Measurements from ENCODE around the gene C4B. TPM values are rescaled to one million over a fixed set of nuclear protein-coding genes. Genes with fewer than 3 reads are reported as not detected.

Gene C4B
- total RNA-seq, 1 experiment from 2014 or later, result 8.8 TPM

DNA sequence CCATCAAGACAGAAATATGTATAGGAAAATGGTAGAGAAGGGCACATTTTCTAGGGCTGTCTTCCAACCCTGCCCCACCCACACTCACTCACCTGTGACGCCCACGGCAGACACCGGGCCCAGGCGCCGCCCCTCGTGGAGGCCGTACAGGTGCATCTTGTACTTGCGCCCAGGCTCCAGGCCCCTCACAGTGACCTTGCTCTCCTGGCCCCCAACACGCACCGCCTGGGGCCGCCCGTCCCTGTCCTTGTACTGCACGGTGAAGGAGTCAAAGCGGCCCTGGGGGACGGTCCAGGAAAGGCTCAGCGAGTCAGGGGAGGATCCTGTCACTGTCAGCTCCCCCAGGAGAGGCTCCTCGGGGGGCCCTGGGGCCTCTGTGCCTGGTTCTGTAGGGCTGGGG lies 43.4 kb downstream of the C4B start:
- DNase-seq (ENCODE audit: low read depth, low spot score), result no peak
- Histone ChIP-seq H3K4me3 (ENCODE audit: low read depth in 2 of 2, low read length in 2 of 2) (no peak overlapping the region), H3K9me3 (ENCODE audit: control insufficient read depth, insufficient read depth, low read depth, low read length) (no peaks in the 10 kb centered on the region), H3K27me3 (ENCODE audit: control insufficient read depth, insufficient read depth, low read length) (no peaks in the 10 kb centered on the region), H3K4me1 (ENCODE audit: control insufficient read depth, insufficient read depth, low read length) (no peaks in the 10 kb centered on the region), H3K27ac (ENCODE audit: low read length) (no peak overlapping the region), H3K36me3 (ENCODE audit: control insufficient read depth, insufficient read depth, low read length) (no peaks in the 10 kb centered on the region)
- no TSS peak for BruUV-seq (replicated peaks)
- POLR2A ChIA-PET, result no interaction called here
- intact Hi-C loops (cut with micrococcal nuclease; ENCODE audit: unreplicated experiment), result no loop called here
- ATAC-seq, result no peak
- CTCF ChIA-PET, result interaction anchor here (0.5 kb wide), 1 partner anchor 10 kb away, joined by 3 read pairs; no protein-coding TSS in a partner anchor
- TF ChIP-seq POLR2AphosphoS5 (IDR thresholded peaks at IDR 0.05; ENCODE audit: low read depth, low read length) (no peak), TCF7L2 (IDR thresholded peaks at IDR 0.05; ENCODE audit: low read depth, low read length) (no peak), SIN3A (IDR thresholded peaks at IDR 0.05; ENCODE audit: borderline replicate concordance, insufficient read depth, low read depth, low read length) (no peak)
- TF ChIP-seq, protein P1, sequence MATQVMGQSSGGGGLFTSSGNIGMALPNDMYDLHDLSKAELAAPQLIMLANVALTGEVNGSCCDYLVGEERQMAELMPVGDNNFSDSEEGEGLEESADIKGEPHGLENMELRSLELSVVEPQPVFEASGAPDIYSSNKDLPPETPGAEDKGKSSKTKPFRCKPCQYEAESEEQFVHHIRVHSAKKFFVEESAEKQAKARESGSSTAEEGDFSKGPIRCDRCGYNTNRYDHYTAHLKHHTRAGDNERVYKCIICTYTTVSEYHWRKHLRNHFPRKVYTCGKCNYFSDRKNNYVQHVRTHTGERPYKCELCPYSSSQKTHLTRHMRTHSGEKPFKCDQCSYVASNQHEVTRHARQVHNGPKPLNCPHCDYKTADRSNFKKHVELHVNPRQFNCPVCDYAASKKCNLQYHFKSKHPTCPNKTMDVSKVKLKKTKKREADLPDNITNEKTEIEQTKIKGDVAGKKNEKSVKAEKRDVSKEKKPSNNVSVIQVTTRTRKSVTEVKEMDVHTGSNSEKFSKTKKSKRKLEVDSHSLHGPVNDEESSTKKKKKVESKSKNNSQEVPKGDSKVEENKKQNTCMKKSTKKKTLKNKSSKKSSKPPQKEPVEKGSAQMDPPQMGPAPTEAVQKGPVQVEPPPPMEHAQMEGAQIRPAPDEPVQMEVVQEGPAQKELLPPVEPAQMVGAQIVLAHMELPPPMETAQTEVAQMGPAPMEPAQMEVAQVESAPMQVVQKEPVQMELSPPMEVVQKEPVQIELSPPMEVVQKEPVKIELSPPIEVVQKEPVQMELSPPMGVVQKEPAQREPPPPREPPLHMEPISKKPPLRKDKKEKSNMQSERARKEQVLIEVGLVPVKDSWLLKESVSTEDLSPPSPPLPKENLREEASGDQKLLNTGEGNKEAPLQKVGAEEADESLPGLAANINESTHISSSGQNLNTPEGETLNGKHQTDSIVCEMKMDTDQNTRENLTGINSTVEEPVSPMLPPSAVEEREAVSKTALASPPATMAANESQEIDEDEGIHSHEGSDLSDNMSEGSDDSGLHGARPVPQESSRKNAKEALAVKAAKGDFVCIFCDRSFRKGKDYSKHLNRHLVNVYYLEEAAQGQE (IDR thresholded peaks at IDR 0.05; ENCODE audit: insufficient read depth in 1 of 2, low read depth in 2 of 2, low read length in 1 of 2), result no peak
- TF ChIP-seq, protein P2, sequence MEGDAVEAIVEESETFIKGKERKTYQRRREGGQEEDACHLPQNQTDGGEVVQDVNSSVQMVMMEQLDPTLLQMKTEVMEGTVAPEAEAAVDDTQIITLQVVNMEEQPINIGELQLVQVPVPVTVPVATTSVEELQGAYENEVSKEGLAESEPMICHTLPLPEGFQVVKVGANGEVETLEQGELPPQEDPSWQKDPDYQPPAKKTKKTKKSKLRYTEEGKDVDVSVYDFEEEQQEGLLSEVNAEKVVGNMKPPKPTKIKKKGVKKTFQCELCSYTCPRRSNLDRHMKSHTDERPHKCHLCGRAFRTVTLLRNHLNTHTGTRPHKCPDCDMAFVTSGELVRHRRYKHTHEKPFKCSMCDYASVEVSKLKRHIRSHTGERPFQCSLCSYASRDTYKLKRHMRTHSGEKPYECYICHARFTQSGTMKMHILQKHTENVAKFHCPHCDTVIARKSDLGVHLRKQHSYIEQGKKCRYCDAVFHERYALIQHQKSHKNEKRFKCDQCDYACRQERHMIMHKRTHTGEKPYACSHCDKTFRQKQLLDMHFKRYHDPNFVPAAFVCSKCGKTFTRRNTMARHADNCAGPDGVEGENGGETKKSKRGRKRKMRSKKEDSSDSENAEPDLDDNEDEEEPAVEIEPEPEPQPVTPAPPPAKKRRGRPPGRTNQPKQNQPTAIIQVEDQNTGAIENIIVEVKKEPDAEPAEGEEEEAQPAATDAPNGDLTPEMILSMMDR (IDR thresholded peaks at IDR 0.05), result no peak
- in situ Hi-C loops (cut with HindIII; ENCODE audit: low pct_unique_long_range_greater_than_20kb, low sequenced_read_pairs), result no loop called here

DNA sequence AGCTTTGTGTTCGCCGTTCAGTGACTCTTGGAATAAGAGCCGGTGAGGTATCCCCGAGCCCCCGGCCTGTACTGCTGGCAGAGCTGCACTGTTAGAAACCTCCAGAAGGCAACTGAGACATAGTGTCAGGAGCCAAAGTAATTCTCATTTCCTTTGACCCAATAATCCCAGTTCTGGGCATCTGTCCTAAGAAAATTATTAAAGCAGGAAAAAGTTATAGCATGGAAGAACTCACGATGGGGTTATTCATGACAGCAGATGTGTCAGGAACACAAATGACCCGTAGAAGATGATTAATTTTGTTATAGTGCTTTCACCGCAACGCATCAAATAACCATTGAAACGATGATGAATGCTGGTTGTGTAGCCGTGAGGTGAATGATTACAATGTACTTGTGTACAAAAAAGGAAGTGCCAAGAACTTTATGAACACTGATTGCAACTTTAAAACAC lies 43.9 kb downstream of the C4B start:
- no peak for ATAC-seq
- no peak for DNase-seq (ENCODE audit: low read depth, low spot score)
- ChIA-PET CTCF (no interaction called here), POLR2A (no interaction called here)
- no peaks in the 10 kb centered on the region for H3K4me1 ChIP-seq (ENCODE audit: control insufficient read depth, insufficient read depth, low read length)
- no TSS peak for BruUV-seq (replicated peaks)
- in situ Hi-C loops (cut with HindIII; ENCODE audit: low pct_unique_long_range_greater_than_20kb, low sequenced_read_pairs) (no loop called here), intact Hi-C loops (cut with micrococcal nuclease; ENCODE audit: unreplicated experiment) (no loop called here)
- H3K4me3 ChIP-seq (ENCODE audit: low read depth in 2 of 2, low read length in 2 of 2), result no peak overlapping the region
- no peaks in the 10 kb centered on the region for H3K36me3 ChIP-seq (ENCODE audit: control insufficient read depth, insufficient read depth, low read length)
- no peak overlapping the region for H3K27ac ChIP-seq (ENCODE audit: low read length)
- TF ChIP-seq, protein P2 (IDR thresholded peaks at IDR 0.05), result no peak
- no peak for TF ChIP-seq POLR2AphosphoS5 (IDR thresholded peaks at IDR 0.05; ENCODE audit: low read depth, low read length)
- TF ChIP-seq SIN3A (IDR thresholded peaks at IDR 0.05; ENCODE audit: borderline replicate concordance, insufficient read depth, low read depth, low read length), result no peak
- TF ChIP-seq, protein P1 (IDR thresholded peaks at IDR 0.05; ENCODE audit: insufficient read depth in 1 of 2, low read depth in 2 of 2, low read length in 1 of 2), result no peak
- no peak for TF ChIP-seq TCF7L2 (IDR thresholded peaks at IDR 0.05; ENCODE audit: low read depth, low read length)
- no peaks in the 10 kb centered on the region for H3K9me3 ChIP-seq (ENCODE audit: control insufficient read depth, insufficient read depth, low read depth, low read length)
- H3K27me3 ChIP-seq (ENCODE audit: control insufficient read depth, insufficient read depth, low read length), result no peaks in the 10 kb centered on the region
